PC-9 (cell line): Measurements from ENCODE around the gene CLNK. TPM values are rescaled to one million over a fixed set of nuclear protein-coding genes. Genes with fewer than 3 reads are reported as not detected.

ENCODE experiments used
- BruUV-seq: library from RNA; stranded (reverse); fragments of 400-500 nt; replicated peaks from 2 replicates; lab custom pipeline; 2021; lab: Mats Ljungman, UMichigan
- CTCF ChIA-PET: fragments of 300-600 bp; sonication (Branson Sonifier 250); formaldehyde crosslinking; loops from one replicate; lab custom pipeline; 2022; ENCODE audit warnings: antibody characterized with exemption; lab: Charles Lee
- POLR2A ChIA-PET: fragments of 300-600 bp; sonication (Branson Sonifier 250); formaldehyde crosslinking; loops from one replicate; lab custom pipeline; 2022; ENCODE audit warnings: antibody characterized with exemption; ENCODE audit not compliant: unreplicated experiment; lab: Charles Lee
- DNase-seq, 2 experiments: peaks; one replicate each; pipeline versions ENCODE4 v3.0.0 to v3.0.0-alpha.2; 2015 to 2022; ENCODE audit warnings: mixed read lengths in 1 of 2
- H2AFZ ChIP-seq: fragments of 200-600 bp; sonication (generic); 2 replicates; pipeline ENCODE4 v1.8.1; 2017; ENCODE audit warnings: antibody characterized with exemption
- H3F3A ChIP-seq: fragments of 200-600 bp; sonication (generic); 2 replicates; pipeline ENCODE4 v1.8.1; 2017; ENCODE audit warnings: antibody characterized with exemption, mild to moderate bottlenecking, low read depth; ENCODE audit not compliant: insufficient read depth
- H3K27ac ChIP-seq: fragments of 200-600 bp; sonication (generic); 2 replicates; pipeline ENCODE4 v1.6.1; 2016; ENCODE audit warnings: mixed run types
- H3K27me3 ChIP-seq: fragments of 200-600 bp; sonication (generic); 2 replicates; pipeline ENCODE4 v1.6.1; 2016; ENCODE audit warnings: low read depth, mixed run types; ENCODE audit not compliant: insufficient read depth
- H3K36me3 ChIP-seq: fragments of 200-600 bp; sonication (generic); 2 replicates; pipeline ENCODE4 v1.6.1; 2016; ENCODE audit warnings: low read depth, mixed run types
- H3K4me1 ChIP-seq: fragments of 200-600 bp; sonication (generic); replicated peaks from 2 replicates; pipeline ENCODE4 v1.6.1; 2016; ENCODE audit warnings: mixed run types; ENCODE audit not compliant: insufficient read depth
- H3K4me2 ChIP-seq: fragments of 200-600 bp; sonication (generic); 2 replicates; pipeline ENCODE4 v1.6.1; 2017; ENCODE audit warnings: mixed run types
- H3K4me3 ChIP-seq: fragments of 200-600 bp; sonication (generic); 2 replicates; pipeline ENCODE4 v1.6.1; 2016; ENCODE audit warnings: mixed run types
- H3K79me2 ChIP-seq: fragments of 200-600 bp; sonication (generic); 2 replicates; pipeline ENCODE4 v1.6.1; 2017; ENCODE audit warnings: low read depth, mixed run types
- H3K9me2 ChIP-seq: fragments of 200-600 bp; sonication (generic); 2 replicates; pipeline ENCODE4 v1.8.1; 2017; ENCODE audit warnings: mild to moderate bottlenecking; ENCODE audit not compliant: insufficient read depth
- H3K9me3 ChIP-seq: fragments of 200-600 bp; sonication (generic); 2 replicates; pipeline ENCODE4 v1.8.1; 2016; ENCODE audit warnings: low read depth; ENCODE audit not compliant: insufficient read depth
- H4K20me1 ChIP-seq: fragments of 200-600 bp; sonication (generic); 2 replicates; pipeline ENCODE4 v1.8.1; 2017; ENCODE audit not compliant: insufficient read depth
- EZH2 ChIP-seq: fragments of 200-600 bp; sonication (generic); IDR thresholded peaks from 2 replicates; pipeline ENCODE4 v1.8.0; 2017; ENCODE audit warnings: antibody characterized with exemption, low read depth
- intact Hi-C: fragments of 100-400 bp; cut with micrococcal nuclease; formaldehyde crosslinking; loops from one replicate; pipeline ENCODE4 v1.10.0; 2022; ENCODE audit not compliant: unreplicated experiment
- total RNA-seq: library from RNA; stranded (reverse); gene quantifications from 2 replicates; pipeline ENCODE4 v1.2.3, GENCODE V29; 2021
- TF ChIP-seq, protein P1 (sequence below): fragments of 200-600 bp; sonication (generic); conservative IDR thresholded peaks from 2 replicates; pipeline ENCODE4 v1.6.1; 2017; ENCODE audit warnings: mixed run types, antibody characterized with exemption, mild to moderate bottlenecking, moderate library complexity

The CLNK gene
- total RNA-seq, 1 experiment from 2014 or later: not detected

DNA sequence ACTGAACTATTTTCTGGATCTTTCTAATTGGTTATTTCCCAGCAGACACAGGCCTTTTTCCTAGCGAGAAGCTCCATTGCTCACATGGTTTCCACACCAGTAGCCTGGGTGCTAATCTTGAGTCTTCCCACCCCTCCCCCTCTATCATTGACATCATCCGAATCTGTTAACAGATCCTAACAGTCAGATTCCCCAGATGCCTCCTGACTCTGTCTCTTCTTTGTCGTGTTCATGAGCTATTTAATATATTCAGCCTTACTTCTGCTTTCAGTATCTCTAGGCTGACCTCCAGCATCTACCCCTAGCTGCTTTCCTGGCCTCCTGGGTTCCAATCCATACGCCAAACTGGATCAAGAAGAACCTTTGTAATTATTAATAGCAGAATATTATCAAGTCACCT, 85.0 kb downstream of the CLNK start:
- Histone ChIP-seq H3K4me3 (no peak overlapping the region), H3K79me2 (no peaks in the 10 kb centered on the region), H3K27ac (no peak overlapping the region), H3K36me3 (no peaks in the 10 kb centered on the region), H3K9me3 (no peaks in the 10 kb centered on the region), H4K20me1 (no peaks in the 10 kb centered on the region), H2AFZ (no peak overlapping the region), H3K27me3 (no peaks in the 10 kb centered on the region), H3K4me1 (no peaks in the 10 kb centered on the region), H3K4me2 (no peak overlapping the region), H3K9me2 (no peaks in the 10 kb centered on the region), H3F3A (no peaks in the 10 kb centered on the region)
- intact Hi-C loops: no loop called here
- DNase-seq: no peak
- POLR2A ChIA-PET: no interaction called here
- no peak for TF ChIP-seq EZH2
- TF ChIP-seq, protein P1, sequence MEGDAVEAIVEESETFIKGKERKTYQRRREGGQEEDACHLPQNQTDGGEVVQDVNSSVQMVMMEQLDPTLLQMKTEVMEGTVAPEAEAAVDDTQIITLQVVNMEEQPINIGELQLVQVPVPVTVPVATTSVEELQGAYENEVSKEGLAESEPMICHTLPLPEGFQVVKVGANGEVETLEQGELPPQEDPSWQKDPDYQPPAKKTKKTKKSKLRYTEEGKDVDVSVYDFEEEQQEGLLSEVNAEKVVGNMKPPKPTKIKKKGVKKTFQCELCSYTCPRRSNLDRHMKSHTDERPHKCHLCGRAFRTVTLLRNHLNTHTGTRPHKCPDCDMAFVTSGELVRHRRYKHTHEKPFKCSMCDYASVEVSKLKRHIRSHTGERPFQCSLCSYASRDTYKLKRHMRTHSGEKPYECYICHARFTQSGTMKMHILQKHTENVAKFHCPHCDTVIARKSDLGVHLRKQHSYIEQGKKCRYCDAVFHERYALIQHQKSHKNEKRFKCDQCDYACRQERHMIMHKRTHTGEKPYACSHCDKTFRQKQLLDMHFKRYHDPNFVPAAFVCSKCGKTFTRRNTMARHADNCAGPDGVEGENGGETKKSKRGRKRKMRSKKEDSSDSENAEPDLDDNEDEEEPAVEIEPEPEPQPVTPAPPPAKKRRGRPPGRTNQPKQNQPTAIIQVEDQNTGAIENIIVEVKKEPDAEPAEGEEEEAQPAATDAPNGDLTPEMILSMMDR: no peak
- CTCF ChIA-PET: no interaction called here
- BruUV-seq: no TSS peak

DNA sequence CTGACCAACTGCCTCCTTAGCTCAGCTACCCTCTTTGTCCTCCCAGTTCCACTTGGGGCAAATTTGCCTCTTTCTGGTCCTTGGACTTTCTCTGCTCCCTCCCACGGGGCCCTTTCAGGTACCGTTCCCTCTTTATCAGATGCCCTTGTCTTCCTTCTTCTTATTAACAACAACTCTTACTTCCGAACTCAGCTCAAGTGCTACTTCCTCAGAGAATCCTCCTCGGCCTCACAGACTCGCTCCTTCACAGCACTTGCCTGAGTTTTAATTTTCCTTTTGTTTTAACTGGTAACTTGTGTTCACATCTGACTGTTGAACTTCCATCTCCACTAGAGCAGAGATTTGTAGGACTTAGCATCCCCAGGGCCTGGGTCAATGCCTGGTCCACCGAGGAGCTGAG, 85.7 kb downstream of the CLNK start:
- CTCF ChIA-PET: no interaction called here
- H3K9me3 ChIP-seq: no peaks in the 10 kb centered on the region

DNA sequence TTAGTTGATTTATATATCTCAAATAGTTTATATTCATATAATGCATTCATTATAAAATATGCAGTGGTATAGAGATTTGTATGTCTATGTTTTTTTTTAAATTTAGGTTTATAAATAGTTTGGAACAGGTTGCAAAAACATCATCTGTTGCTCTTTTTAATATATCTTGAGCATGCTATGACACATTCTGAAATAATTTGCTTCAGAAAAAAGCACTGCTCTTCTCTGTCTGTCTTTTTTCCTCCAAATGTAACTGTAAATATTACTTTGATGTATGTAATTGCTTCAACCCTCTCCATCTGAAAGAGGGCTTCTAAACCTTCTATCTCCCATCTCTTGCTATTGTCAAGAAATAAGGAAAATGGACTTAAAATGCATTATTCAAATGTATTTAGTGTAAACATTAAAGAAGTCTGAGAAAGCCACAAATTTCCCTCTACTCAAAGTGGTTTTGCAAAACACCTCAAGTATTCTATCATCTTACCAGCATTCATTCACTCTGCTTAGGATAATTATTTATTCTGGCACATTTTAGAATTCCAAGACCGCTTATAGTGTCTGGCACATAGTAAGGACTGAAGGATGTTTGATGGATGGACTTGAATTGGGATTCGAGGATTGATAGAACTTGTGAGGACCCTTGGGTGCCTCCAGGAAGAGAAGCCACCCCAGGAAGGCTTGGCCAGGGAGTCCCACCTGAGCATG, 87.8 kb downstream of the CLNK start:
- intact Hi-C loops: no loop called here
- Histone ChIP-seq H3K36me3 (no peaks in the 10 kb centered on the region), H3K4me3 (no peak overlapping the region), H3K27me3 (no peaks in the 10 kb centered on the region), H3F3A (no peaks in the 10 kb centered on the region), H3K79me2 (no peaks in the 10 kb centered on the region), H3K4me2 (no peak overlapping the region), H2AFZ (no peak overlapping the region), H4K20me1 (no peaks in the 10 kb centered on the region), H3K4me1 (no peaks in the 10 kb centered on the region), H3K9me3 (no peaks in the 10 kb centered on the region), H3K27ac (no peak overlapping the region), H3K9me2 (no peaks in the 10 kb centered on the region)
- no peak for DNase-seq
- no TSS peak for BruUV-seq
- CTCF ChIA-PET: no interaction called here
- TF ChIP-seq EZH2: no peak
- POLR2A ChIA-PET: no interaction called here

More for the DNA sequence above, 85.7 kb downstream of the CLNK start:
- Histone ChIP-seq H3K4me2 (no peak overlapping the region), H3K9me2 (no peaks in the 10 kb centered on the region), H3K4me1 (no peaks in the 10 kb centered on the region), H3K27me3 (no peaks in the 10 kb centered on the region), H3K27ac (no peak overlapping the region), H3K36me3 (no peaks in the 10 kb centered on the region), H4K20me1 (no peaks in the 10 kb centered on the region), H3K4me3 (no peak overlapping the region), H3F3A (no peaks in the 10 kb centered on the region), H3K79me2 (no peaks in the 10 kb centered on the region), H2AFZ (no peak overlapping the region)
- POLR2A ChIA-PET: no interaction called here
- DNase-seq: no peak
- TF ChIP-seq, protein P1: no peak
- TF ChIP-seq EZH2: no peak
- BruUV-seq: no TSS peak
- intact Hi-C loops: no loop called here

DNA sequence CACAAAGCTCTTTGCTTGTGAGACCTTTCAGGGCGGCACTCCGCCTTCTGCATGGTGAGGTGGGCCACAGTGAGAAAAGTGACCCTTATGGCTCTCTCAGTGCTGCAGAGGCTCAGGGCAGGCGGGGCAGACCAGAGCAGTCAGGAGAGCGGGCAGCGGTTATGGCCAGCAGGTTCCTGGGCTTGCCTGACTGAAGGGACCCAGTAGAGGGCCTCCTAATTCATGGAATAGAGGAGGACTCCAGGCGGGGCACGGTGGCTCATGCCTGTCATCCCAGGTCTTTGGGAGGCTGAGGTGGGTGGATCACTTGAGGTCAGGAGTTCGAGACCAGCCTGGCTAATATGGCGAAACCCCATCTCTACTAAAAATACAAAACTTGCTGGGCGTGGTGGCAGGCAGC, 91.4 kb downstream of the CLNK start:
- no peaks in the 10 kb centered on the region for H3K4me1 ChIP-seq
- DNase-seq: no peak
- intact Hi-C loops: no loop called here
- H4K20me1 ChIP-seq: no peaks in the 10 kb centered on the region
- no peaks in the 10 kb centered on the region for H3K36me3 ChIP-seq
- no peaks in the 10 kb centered on the region for H3K9me2 ChIP-seq
- BruUV-seq: no TSS peak
- H3K4me3 ChIP-seq: no peak overlapping the region
- TF ChIP-seq, protein P1: no peak
- TF ChIP-seq EZH2: no peak
- CTCF ChIA-PET: no interaction called here
- no peaks in the 10 kb centered on the region for H3K9me3 ChIP-seq
- H3K4me2 ChIP-seq: no peak overlapping the region
- no peak overlapping the region for H2AFZ ChIP-seq
- POLR2A ChIA-PET: no interaction called here
- no peaks in the 10 kb centered on the region for H3K27me3 ChIP-seq
- H3K27ac ChIP-seq: no peak overlapping the region
- no peaks in the 10 kb centered on the region for H3K79me2 ChIP-seq
- no peaks in the 10 kb centered on the region for H3F3A ChIP-seq
